ENCODE measurements around the gene TEAD1. TPM values are rescaled to one million over a fixed set of nuclear protein-coding genes. Genes with fewer than 3 reads are reported as not detected.

The TEAD1 gene
- total RNA-seq, 1 experiment from 2014 or later = 102 TPM

GRCh38 chr11:12711496-12711895 lies 37.3 kb downstream of the TEAD1 start:
- in situ Hi-C loops (cut with HindIII; ENCODE audit: low pct_unique_long_range_greater_than_20kb, low sequenced_read_pairs) = no loop called here
- peaks cover 10% of the 10 kb centered on the region; the same call in 1 of the 2 replicates for H3K4me1 ChIP-seq (ENCODE audit: control insufficient read depth, insufficient read depth, low read length)

GRCh38 chr11:12712132-12712531 lies 37.9 kb downstream of the TEAD1 start:
- POLR2A ChIA-PET = no interaction called here
- no peak overlapping the region for H3K4me3 ChIP-seq (ENCODE audit: low read depth in 2 of 2, low read length in 2 of 2)
- TF ChIP-seq SIN3A (IDR thresholded peaks at IDR 0.05; ENCODE audit: borderline replicate concordance, insufficient read depth, low read depth, low read length) = no peak
- CTCF ChIA-PET = no interaction called here
- peaks cover 7% of the 10 kb centered on the region; the same call in 1 of the 2 replicates for H3K4me1 ChIP-seq (ENCODE audit: control insufficient read depth, insufficient read depth, low read length)
- H3K27me3 ChIP-seq (ENCODE audit: control insufficient read depth, insufficient read depth, low read length) = no peaks in the 10 kb centered on the region
- no peaks in the 10 kb centered on the region for H3K36me3 ChIP-seq (ENCODE audit: control insufficient read depth, insufficient read depth, low read length)
- DNase-seq (ENCODE audit: low read depth, low spot score) = no peak
- in situ Hi-C loops (cut with HindIII; ENCODE audit: low pct_unique_long_range_greater_than_20kb, low sequenced_read_pairs) (no loop called here), intact Hi-C loops (cut with micrococcal nuclease; ENCODE audit: unreplicated experiment) (no loop called here)
- H3K9me3 ChIP-seq (ENCODE audit: control insufficient read depth, insufficient read depth, low read depth, low read length) = no peaks in the 10 kb centered on the region
- ATAC-seq = no peak
- BruUV-seq (replicated peaks) = no TSS peak
- no peak overlapping the region for H3K27ac ChIP-seq (ENCODE audit: low read length)

More at GRCh38 chr11:12711496-12711895, 37.3 kb downstream of the TEAD1 start:
- no peak for ATAC-seq
- Histone ChIP-seq H3K27me3 (ENCODE audit: control insufficient read depth, insufficient read depth, low read length) (no peaks in the 10 kb centered on the region), H3K36me3 (ENCODE audit: control insufficient read depth, insufficient read depth, low read length) (no peaks in the 10 kb centered on the region), H3K27ac (ENCODE audit: low read length) (no peak overlapping the region), H3K4me3 (ENCODE audit: low read depth in 2 of 2, low read length in 2 of 2) (no peak overlapping the region), H3K9me3 (ENCODE audit: control insufficient read depth, insufficient read depth, low read depth, low read length) (no peaks in the 10 kb centered on the region)
- no peak for DNase-seq (ENCODE audit: low read depth, low spot score)
- ChIA-PET CTCF (no interaction called here), POLR2A (no interaction called here)
- no TSS peak for BruUV-seq (replicated peaks)
- intact Hi-C loops (cut with micrococcal nuclease; ENCODE audit: unreplicated experiment) = no loop called here
- TF ChIP-seq CTCF (IDR thresholded peaks at IDR 0.05) = no peak

- ChIA-PET POLR2A (no interaction called here), CTCF (no interaction called here)
- ATAC-seq (no peak), DNase-seq (ENCODE audit: low read depth, low spot score) (no peak)
- BruUV-seq (replicated peaks) = no TSS peak
- no peak overlapping the region for H3K27ac ChIP-seq (ENCODE audit: low read length)
- H3K27me3 ChIP-seq (ENCODE audit: control insufficient read depth, insufficient read depth, low read length) = no peaks in the 10 kb centered on the region
- intact Hi-C loops (cut with micrococcal nuclease; ENCODE audit: unreplicated experiment) (no loop called here), in situ Hi-C loops (cut with HindIII; ENCODE audit: low pct_unique_long_range_greater_than_20kb, low sequenced_read_pairs) (no loop called here)
- peaks cover 14% of the 10 kb centered on the region for H3K4me1 ChIP-seq (ENCODE audit: control insufficient read depth, insufficient read depth, low read length)
- H3K36me3 ChIP-seq (ENCODE audit: control insufficient read depth, insufficient read depth, low read length) = no peaks in the 10 kb centered on the region
- no peak overlapping the region for H3K4me3 ChIP-seq (ENCODE audit: low read depth in 2 of 2, low read length in 2 of 2)
- no peak for TF ChIP-seq SIN3A (IDR thresholded peaks at IDR 0.05; ENCODE audit: borderline replicate concordance, insufficient read depth, low read depth, low read length)
- TF ChIP-seq REST (IDR thresholded peaks at IDR 0.05; ENCODE audit: insufficient read depth in 1 of 2, low read depth in 2 of 2, low read length in 1 of 2) = no peak
- TF ChIP-seq CTCF (IDR thresholded peaks at IDR 0.05) = no peak
- TF ChIP-seq POLR2AphosphoS5 (IDR thresholded peaks at IDR 0.05; ENCODE audit: low read depth, low read length) = no peak
- no peak for TF ChIP-seq TCF7L2 (IDR thresholded peaks at IDR 0.05; ENCODE audit: low read depth, low read length)
- no peaks in the 10 kb centered on the region for H3K9me3 ChIP-seq (ENCODE audit: control insufficient read depth, insufficient read depth, low read depth, low read length)
Observed at GRCh38 chr11:12715131-12715530, 40.9 kb downstream of the TEAD1 start.
